Fibroblast of pulmonary artery (primary cell): ENCODE results near the gene SRSF11.

Source experiments
- DNase-seq: peaks from one replicate; pipeline ENCODE4 v3.0.0-alpha.2; 2010; ENCODE audit warnings: low read depth
- H3K4me3 ChIP-seq: replicated peaks from 2 replicates; pipeline ENCODE4 v1.5.1; 2011; ENCODE audit warnings: low read depth, mild to moderate bottlenecking, control low read depth, low read length, moderate library complexity
- TF ChIP-seq, protein P1 (sequence below): IDR thresholded peaks from 2 replicates; pipeline ENCODE4 v1.5.1; 2011; ENCODE audit warnings: mild to moderate bottlenecking, control low read depth, low read length, inconsistent platforms; ENCODE audit errors: missing control alignments

Gene SRSF11

GRCh38 chr1:70239940-70240339, 18.8 kb downstream of the SRSF11 start:
- TF ChIP-seq, protein P1, sequence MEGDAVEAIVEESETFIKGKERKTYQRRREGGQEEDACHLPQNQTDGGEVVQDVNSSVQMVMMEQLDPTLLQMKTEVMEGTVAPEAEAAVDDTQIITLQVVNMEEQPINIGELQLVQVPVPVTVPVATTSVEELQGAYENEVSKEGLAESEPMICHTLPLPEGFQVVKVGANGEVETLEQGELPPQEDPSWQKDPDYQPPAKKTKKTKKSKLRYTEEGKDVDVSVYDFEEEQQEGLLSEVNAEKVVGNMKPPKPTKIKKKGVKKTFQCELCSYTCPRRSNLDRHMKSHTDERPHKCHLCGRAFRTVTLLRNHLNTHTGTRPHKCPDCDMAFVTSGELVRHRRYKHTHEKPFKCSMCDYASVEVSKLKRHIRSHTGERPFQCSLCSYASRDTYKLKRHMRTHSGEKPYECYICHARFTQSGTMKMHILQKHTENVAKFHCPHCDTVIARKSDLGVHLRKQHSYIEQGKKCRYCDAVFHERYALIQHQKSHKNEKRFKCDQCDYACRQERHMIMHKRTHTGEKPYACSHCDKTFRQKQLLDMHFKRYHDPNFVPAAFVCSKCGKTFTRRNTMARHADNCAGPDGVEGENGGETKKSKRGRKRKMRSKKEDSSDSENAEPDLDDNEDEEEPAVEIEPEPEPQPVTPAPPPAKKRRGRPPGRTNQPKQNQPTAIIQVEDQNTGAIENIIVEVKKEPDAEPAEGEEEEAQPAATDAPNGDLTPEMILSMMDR, result no peak
- H3K4me3 ChIP-seq, result no peak overlapping the region
- DNase-seq, result no peak

- no peak for DNase-seq
- TF ChIP-seq, protein P1, result no peak
- no peak overlapping the region for H3K4me3 ChIP-seq
These were observed 25.9 kb downstream of the SRSF11 start for GRCh38 chr1:70247122-70247521.

GRCh38 chr1:70247768-70248167, 26.6 kb downstream of the SRSF11 start:
- no peak for DNase-seq
- TF ChIP-seq, protein P1, result no peak
- no peak overlapping the region for H3K4me3 ChIP-seq

GRCh38 chr1:70248729-70249128, 27.5 kb downstream of the SRSF11 start:
- TF ChIP-seq, protein P1, result no peak
- no peak for DNase-seq
- no peak overlapping the region for H3K4me3 ChIP-seq

DNA sequence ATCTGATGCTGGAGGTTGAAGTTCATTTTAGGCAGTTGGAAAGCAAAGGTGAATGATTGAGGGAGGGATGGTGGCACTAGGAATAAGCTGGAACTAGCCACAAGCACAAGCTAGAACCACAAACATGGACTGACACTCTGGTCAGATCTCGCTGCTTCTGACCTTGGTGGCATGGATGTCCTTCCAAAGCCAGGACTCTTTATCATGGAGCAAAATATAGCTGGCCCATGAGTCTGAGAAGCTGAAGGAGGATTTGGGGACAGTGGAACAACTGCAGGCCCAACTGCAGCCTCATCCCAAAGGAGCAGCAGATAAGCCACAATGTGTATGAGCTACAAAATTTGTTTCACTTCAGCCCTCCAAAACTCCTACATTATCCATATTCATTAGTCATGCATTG, 35.5 kb downstream of the SRSF11 start:
- TF ChIP-seq, protein P1, result no peak
- no peak overlapping the region for H3K4me3 ChIP-seq
- no peak for DNase-seq

- TF ChIP-seq, protein P1, result no peak
- no peak for DNase-seq
- H3K4me3 ChIP-seq, result no peak overlapping the region
These were observed 43.7 kb downstream of the SRSF11 start for GRCh38 chr1:70264839-70265238.

DNA sequence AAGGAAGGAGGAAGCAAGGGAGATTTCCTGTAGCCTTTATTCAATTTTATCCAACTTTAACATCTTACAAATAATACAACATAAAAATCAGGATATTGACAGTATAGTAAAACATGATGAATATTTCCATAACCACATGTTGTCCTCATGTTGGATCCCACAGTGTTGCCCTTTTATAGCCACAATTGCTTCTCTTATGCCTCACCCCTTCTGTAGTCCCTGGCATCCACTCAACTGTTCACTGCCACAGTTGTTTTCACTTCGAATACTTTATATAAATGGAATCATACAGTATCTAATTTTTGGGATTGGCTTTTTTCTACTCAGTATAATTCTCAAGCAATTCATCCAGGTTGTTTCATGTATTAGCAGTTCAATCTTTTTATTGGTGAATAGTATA, 44.8 kb downstream of the SRSF11 start:
- no peak overlapping the region for H3K4me3 ChIP-seq
- no peak for DNase-seq
- TF ChIP-seq, protein P1, result no peak
